PC-9 (cell line): Measurements from ENCODE around the gene CCNF.

ENCODE experiments used
- CTCF ChIP-seq: fragments of 200-600 bp; sonication (generic); conservative IDR thresholded peaks from 2 replicates; pipeline ENCODE4 v1.6.1; 2017; ENCODE audit warnings: mixed run types, antibody characterized with exemption, mild to moderate bottlenecking, moderate library complexity
- EZH2 ChIP-seq: fragments of 200-600 bp; sonication (generic); IDR thresholded peaks from 2 replicates; pipeline ENCODE4 v1.8.0; 2017; ENCODE audit warnings: antibody characterized with exemption, low read depth

GRCh38 chr16:2457946-2458345, 28.7 kb downstream of the CCNF start:
- TF ChIP-seq CTCF: no peak
- no peak for TF ChIP-seq EZH2
